Liver (tissue), 9 donors: ENCODE results near the gene GYG2. TPM values are rescaled to one million over a fixed set of nuclear protein-coding genes. Genes with fewer than 3 reads are reported as not detected.
A peak's percentile ranks its signal among the peaks of the same experiment; 100 is the strongest.

Experiments used
- DNase-seq: peaks from one replicate; pipeline ENCODE4 v3.0.0-alpha.2; 2017; ENCODE audit warnings: low spot score
- H3K27ac ChIP-seq, 2 donors: one replicate each; pipeline ENCODE4 v1.7.0; 2013; ENCODE audit warnings: inconsistent platforms in 2 of 2, low read length in 2 of 2, control low read depth in 1 of 2, low read depth in 1 of 2, mild to moderate bottlenecking in 1 of 2
- H3K27me3 ChIP-seq, 4 donors: one replicate each; pipeline versions ENCODE4 v1.6.1 to v1.7.0; 2013; ENCODE audit warnings: low read length in 3 of 4, inconsistent platforms in 1 of 4, mild to moderate bottlenecking in 1 of 4, moderate library complexity in 1 of 4; ENCODE audit not compliant: control insufficient read depth in 4 of 4, insufficient read depth in 4 of 4
- H3K36me3 ChIP-seq, 4 donors: one replicate each; pipeline versions ENCODE4 v1.6.1 to v1.7.0; 2013; ENCODE audit warnings: low read length in 3 of 4, mild to moderate bottlenecking in 3 of 4, low read depth in 1 of 4, moderate library complexity in 1 of 4; ENCODE audit not compliant: control insufficient read depth in 4 of 4, insufficient read depth in 3 of 4
- H3K4me1 ChIP-seq, 4 donors: one replicate each; pipeline versions ENCODE4 v1.6.1 to v1.7.0; 2013; ENCODE audit warnings: low read length in 3 of 4, mild to moderate bottlenecking in 3 of 4, moderate library complexity in 1 of 4; ENCODE audit not compliant: control insufficient read depth in 4 of 4, insufficient read depth in 4 of 4
- H3K4me3 ChIP-seq, 3 donors: one replicate each; pipeline versions ENCODE4 v1.6.1 to v1.7.0; 2013; ENCODE audit warnings: low read length in 3 of 3, control low read depth in 1 of 3, low read depth in 1 of 3, mild to moderate bottlenecking in 1 of 3
- H3K9ac ChIP-seq, 2 donors: one replicate each; pipeline ENCODE4 v1.7.0; 2013; ENCODE audit warnings: low read length in 2 of 2, mild to moderate bottlenecking in 2 of 2, moderate library complexity in 2 of 2, control low read depth in 1 of 2, low read depth in 1 of 2
- H3K9me3 ChIP-seq, 4 donors: one replicate each; pipeline versions ENCODE4 v1.6.1 to v1.7.0; 2013; ENCODE audit warnings: low read length in 3 of 4; ENCODE audit not compliant: control insufficient read depth in 4 of 4
- ATF3 ChIP-seq: IDR thresholded peaks from 2 replicates; pipeline ENCODE4 v1.6.1; 2016; ENCODE audit warnings: antibody characterized with exemption
- CTCF ChIP-seq: fragments of 150-350 bp; IDR thresholded peaks from 2 replicates; pipeline ENCODE4 v1.5.1; 2017; ENCODE audit warnings: improper control_type of control experiment, low read depth, low read length; ENCODE audit not compliant: missing input control
- EGR1 ChIP-seq, 2 donors: IDR thresholded peaks; 2 replicates each; pipeline ENCODE4 v1.6.1; 2016 to 2018; ENCODE audit warnings: antibody characterized with exemption in 2 of 2, low read depth in 2 of 2
- FOXA1 ChIP-seq: IDR thresholded peaks from 2 replicates; pipeline ENCODE4 v1.6.1; 2016; ENCODE audit warnings: antibody characterized with exemption
- FOXA2 ChIP-seq: IDR thresholded peaks from 2 replicates; pipeline ENCODE4 v1.6.1; 2016; ENCODE audit warnings: antibody characterized with exemption
- GABPA ChIP-seq, 2 donors: IDR thresholded peaks in 1 of 2; conservative IDR thresholded peaks in 1 of 2; 2 replicates each; pipeline ENCODE4 v1.6.1; 2016; ENCODE audit warnings: antibody characterized with exemption in 2 of 2, mild to moderate bottlenecking in 1 of 2, moderate library complexity in 1 of 2
- HNF4A ChIP-seq, 2 donors: conservative IDR thresholded peaks; 2 replicates each; pipeline ENCODE4 v1.6.1; 2016; ENCODE audit warnings: antibody characterized with exemption in 2 of 2, mild to moderate bottlenecking in 2 of 2
- HNF4G ChIP-seq: IDR thresholded peaks from 2 replicates; pipeline ENCODE4 v1.6.1; 2016; ENCODE audit warnings: antibody characterized with exemption
- JUND ChIP-seq, 2 donors: IDR thresholded peaks; 2 replicates each; pipeline ENCODE4 v1.6.1; 2016; ENCODE audit warnings: antibody characterized with exemption in 2 of 2
- RAD21 ChIP-seq, 2 donors: IDR thresholded peaks; 2 replicates each; pipeline ENCODE4 v1.6.1; 2016; ENCODE audit warnings: antibody characterized with exemption in 2 of 2, mild to moderate bottlenecking in 2 of 2
- REST ChIP-seq: IDR thresholded peaks from 2 replicates; pipeline ENCODE4 v1.6.1; 2016; ENCODE audit warnings: antibody characterized with exemption, mild to moderate bottlenecking
- RXRA ChIP-seq, 2 donors: IDR thresholded peaks; 2 replicates each; pipeline ENCODE4 v1.6.1; 2017 to 2018; ENCODE audit warnings: antibody characterized with exemption in 2 of 2, mild to moderate bottlenecking in 1 of 2
- SP1 ChIP-seq: IDR thresholded peaks from 2 replicates; pipeline ENCODE4 v1.6.1; 2018; ENCODE audit warnings: antibody characterized with exemption, mild to moderate bottlenecking
- TAF1 ChIP-seq: conservative IDR thresholded peaks from 2 replicates; pipeline ENCODE4 v1.6.1; 2016; ENCODE audit warnings: antibody characterized with exemption, mild to moderate bottlenecking
- YY1 ChIP-seq: IDR thresholded peaks from 2 replicates; pipeline ENCODE4 v1.6.1; 2016; ENCODE audit warnings: antibody characterized with exemption, mild to moderate bottlenecking
- ZBTB33 ChIP-seq: IDR thresholded peaks from 2 replicates; pipeline ENCODE4 v1.6.1; 2016; ENCODE audit warnings: antibody characterized with exemption
- WGBS: extraction: QIAGEN DNeasy Blood & Tissue Kit; methylation state at CpG from one replicate; pipeline ENCODE4 v1.1.7; 2013; 5-methylcytosine and 5-hydroxymethylcytosine counted together
- polyA plus RNA-seq, 2 donors: library from polyadenylated mRNA; stranded (reverse) in 1 of 2; unstranded in 1 of 2; fragments of 200-250 nt in 1 of 2; fragments of >200 nt in 1 of 2; fragmentation: Nextera tagmentation in 1 of 2; extraction: Ambion mirVana in 1 of 2; gene quantifications; one replicate each; pipeline versions ENCODE4 v1.2.1 to v1.2.3, GENCODE V29; 2013 to 2015
- total RNA-seq, 2 donors: library from RNA; depleted of rRNA; stranded (reverse); fragments of >200 nt; gene quantifications; one replicate each; pipeline ENCODE4 v1.2.3, GENCODE V29; 2014
- donor health status: healthy.
- donor health status: healthy.
- donor health status: healthy.
- donor health status: healthy.
- donor health status: healthy.

The GYG2 gene
- total and polyA plus RNA-seq, 4 donors: 11.3 to 32.6 (median 14.3) TPM

GRCh38 chrX:2928583-2929434, 100.1 kb downstream of the GYG2 start, which contains the start of gene ARSD:
ARSD (minus strand) TSS chrX:2929339; CDS start chrX:2929275, 64 bp downstream.
- TF ChIP-seq SP1 (peak; percentile 16), ATF3 (no peak), HNF4A (conservative IDR thresholded peaks at IDR 0.05) (peak in 1 of 2 donors; percentile 44), YY1 (peak; percentile 20), EGR1 (IDR thresholded peaks at IDR 0.05; ENCODE audit: low read depth in 2 of 2) (no peak), TAF1 (peak; percentile 71), ZBTB33 (peak; percentile 26), RXRA (IDR thresholded peaks at IDR 0.05) (peak; percentile 11 to 25), CTCF (no peak), RAD21 (IDR thresholded peaks at IDR 0.05) (peak in 1 of 2 donors; percentile 7)
- Histone ChIP-seq H3K36me3 (peaks cover 0 to 10% (median 3%) of the 10 kb centered on the region in 4 donors), H3K4me1 (peaks cover 0 to 9% (median 2%) of the 10 kb centered on the region in 4 donors), H3K4me3 (peak within 1 kb of the TSS; percentile 45 to 79 (median 75)), H3K27ac (peak within 1 kb of the TSS; percentile 95 to 97), H3K27me3 (no peaks in the 10 kb centered on the region), H3K9me3 (no peaks in the 10 kb centered on the region), H3K9ac (peak within 1 kb of the TSS; percentile 53 to 59)
- WGBS: under 1% methylated on average over 82 of the region's 84 CpGs
- DNase-seq: peak; percentile 69

GRCh38 chrX:2931155-2931554, 102.4 kb downstream of the GYG2 start:
- Histone ChIP-seq H3K36me3 (peaks cover 0 to 7% (median 0%) of the 10 kb centered on the region in 4 donors), H3K27ac (no peak overlapping the region), H3K27me3 (no peaks in the 10 kb centered on the region), H3K4me3 (no peak overlapping the region), H3K4me1 (peaks cover 0 to 12% (median 2%) of the 10 kb centered on the region in 4 donors), H3K9ac (no peak overlapping the region), H3K9me3 (no peaks in the 10 kb centered on the region)
- 93% methylated on average over 2 of the region's 2 CpGs for WGBS
- no peak for DNase-seq
- no peak for TF ChIP-seq REST
- TF ChIP-seq FOXA2: no peak
- TF ChIP-seq RXRA (IDR thresholded peaks at IDR 0.05): no peak
- TF ChIP-seq YY1: no peak
- TF ChIP-seq ATF3: no peak
- no peak for TF ChIP-seq HNF4G
- no peak for TF ChIP-seq RAD21 (IDR thresholded peaks at IDR 0.05)
- no peak for TF ChIP-seq GABPA (IDR thresholded peaks at IDR 0.05 in 1 of 2, conservative IDR thresholded peaks at IDR 0.05 in 1 of 2)
- no peak for TF ChIP-seq FOXA1
- TF ChIP-seq HNF4A (conservative IDR thresholded peaks at IDR 0.05): no peak
- TF ChIP-seq JUND (IDR thresholded peaks at IDR 0.05): no peak
